Posterior cingulate gyrus (tissue), 11 donors: ENCODE data around the gene UNC13A.
"Not testable (repeated sequence)": the region's sequence is repeated elsewhere in the genome, so short reads cannot be mapped to it uniquely, and the experiment has no call there.

Source experiments
- DNase-seq, 10 donors: peaks; one replicate each; pipeline versions ENCODE4 v3.0.0 to v3.0.0-alpha.2; 2020 to 2021; ENCODE audit warnings: mixed read lengths in 3 of 10
- intact Hi-C: fragments of 100-400 bp; cut with DNase I; formaldehyde crosslinking; loops from one replicate; pipeline ENCODE4 v1.15.1; 2023

The UNC13A gene

DNA sequence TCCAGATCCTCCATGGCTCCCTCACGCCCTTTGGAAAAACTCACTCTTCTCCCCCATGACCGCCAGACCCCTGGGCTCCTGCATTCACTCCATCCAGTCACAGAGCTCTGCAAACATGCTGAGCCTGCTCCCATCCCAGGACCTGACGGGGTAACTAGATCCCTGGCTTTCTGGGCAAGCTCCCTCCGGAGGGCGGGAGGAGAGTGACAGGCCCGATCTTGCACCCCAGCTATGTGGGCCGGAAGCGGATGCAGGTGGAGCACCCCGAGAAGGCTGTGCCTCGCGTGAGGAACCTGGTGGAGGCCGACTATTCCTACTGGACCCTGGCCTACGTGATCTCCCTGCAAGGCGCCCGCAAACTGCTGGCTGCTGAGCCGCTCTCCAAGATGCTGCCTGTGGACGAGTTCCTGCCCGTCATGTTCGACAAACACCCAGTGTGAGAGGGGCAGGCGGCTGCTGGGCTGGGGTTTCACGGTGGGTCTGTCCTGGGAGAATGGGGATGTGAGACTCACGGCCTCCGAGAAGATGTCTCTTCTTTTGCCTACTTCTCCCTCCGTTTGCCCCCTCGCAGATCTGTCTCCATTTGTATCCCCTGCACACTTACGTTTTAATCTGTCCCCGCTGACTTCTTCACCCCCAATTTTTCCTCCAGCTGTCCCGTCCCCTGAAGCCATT is 107.5 kb downstream of the UNC13A start:
- peak in 1 of 10 donors; percentile 48 for DNase-seq
- intact Hi-C loops, result no loop called here

DNA sequence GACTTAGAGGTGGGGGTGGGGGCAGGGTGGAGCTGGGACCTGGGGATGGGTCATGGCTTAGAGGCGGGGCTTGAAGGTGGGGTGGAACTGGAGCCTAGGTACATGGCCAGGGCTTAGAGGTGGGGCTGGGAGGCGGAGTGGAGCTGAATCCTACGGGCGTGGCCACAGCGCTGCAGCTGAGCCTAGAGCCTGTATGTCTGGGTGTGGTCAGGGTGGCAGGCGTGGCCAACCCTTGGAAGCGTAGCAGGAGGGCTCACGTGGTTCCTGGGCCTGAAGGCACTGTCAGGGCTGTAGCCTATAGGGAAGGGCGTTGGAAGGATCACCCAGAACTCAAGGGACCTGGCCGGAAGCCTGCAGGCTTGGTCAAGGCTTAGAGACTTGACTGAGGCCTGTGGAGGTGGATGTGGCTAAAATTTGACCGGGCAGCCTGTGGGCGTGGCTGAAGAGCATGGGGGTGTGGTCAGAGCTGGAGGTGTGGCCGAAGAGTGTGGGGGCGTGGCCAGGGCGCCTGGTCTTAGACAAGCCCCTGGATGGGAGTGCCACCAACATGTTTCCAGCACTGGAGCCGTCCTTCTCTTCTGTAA is 108.4 kb downstream of the UNC13A start:
- DNase-seq, result peak in 1 of 10 donors; percentile 57
- intact Hi-C loops, result no loop called here

GRCh38 chr19:17577457-17578097 is 110.6 kb downstream of the UNC13A start:
- intact Hi-C loops, result no loop called here
- no peak for DNase-seq

DNA sequence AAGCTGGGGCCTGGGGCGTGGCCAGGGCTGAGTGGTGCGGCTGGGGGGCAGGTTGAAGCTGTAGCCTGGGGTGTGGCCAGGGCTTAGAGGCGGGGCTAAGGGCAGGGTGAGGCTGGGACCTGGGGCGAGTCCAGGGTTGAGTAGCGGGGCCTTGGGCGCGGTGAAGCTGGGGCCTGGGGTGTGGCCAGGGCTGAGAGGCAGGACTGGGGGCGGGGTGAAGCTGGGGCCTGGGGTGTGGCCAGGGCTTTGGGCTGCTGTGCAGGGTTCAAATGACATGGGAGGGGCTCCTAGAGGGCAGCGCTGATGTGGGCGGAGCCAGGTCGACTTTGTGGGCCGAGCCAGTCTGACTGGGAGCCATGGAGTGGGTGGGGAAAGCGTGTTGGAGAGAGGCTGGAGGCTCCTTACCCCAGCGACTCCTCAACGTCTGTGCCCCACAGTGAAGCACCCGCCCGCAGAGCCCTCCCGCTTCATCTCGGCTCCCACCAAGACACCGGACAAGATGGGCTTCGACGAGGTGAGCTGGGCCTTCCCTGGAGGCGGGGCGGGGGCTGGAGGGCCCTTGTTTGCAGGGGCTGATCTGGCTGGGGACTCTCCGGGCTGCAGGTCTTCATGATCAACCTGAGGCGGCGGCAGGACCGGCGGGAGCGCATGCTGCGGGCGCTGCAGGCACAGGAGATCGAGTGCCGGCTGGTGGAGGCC is 111.2 kb downstream of the UNC13A start:
- DNase-seq, result peak in 1 of 10 donors; percentile 76

GRCh38 chr19:17575871-17576757 is 112.0 kb downstream of the UNC13A start:
- peak in 1 of 10 donors; percentile 54 for DNase-seq
- intact Hi-C loops, result no loop called here

More for the DNA sequence above, 111.2 kb downstream of the UNC13A start:
- intact Hi-C loops, result no loop called here

DNA sequence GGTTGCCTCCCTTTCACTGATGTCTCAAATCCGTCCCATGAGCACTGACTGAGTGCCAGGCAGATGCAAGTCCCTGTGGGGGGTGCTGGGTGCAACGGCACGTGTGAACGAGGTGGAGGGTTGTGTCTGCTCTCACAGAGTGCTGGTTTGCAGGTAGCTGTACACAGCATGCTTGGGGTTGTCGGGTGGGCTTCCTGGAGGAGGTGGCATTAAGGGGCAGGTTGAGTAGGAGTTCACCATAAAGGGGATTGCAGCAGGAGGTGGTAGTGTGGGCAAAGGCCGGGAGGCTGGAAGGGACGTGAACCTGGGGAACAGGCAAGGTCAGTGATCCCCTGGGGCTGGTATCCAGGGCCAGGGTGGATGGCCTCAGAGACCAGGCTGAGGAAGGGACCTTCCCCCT is 115.5 kb downstream of the UNC13A start:
- intact Hi-C loops, result no loop called here
- no peak for DNase-seq

DNA sequence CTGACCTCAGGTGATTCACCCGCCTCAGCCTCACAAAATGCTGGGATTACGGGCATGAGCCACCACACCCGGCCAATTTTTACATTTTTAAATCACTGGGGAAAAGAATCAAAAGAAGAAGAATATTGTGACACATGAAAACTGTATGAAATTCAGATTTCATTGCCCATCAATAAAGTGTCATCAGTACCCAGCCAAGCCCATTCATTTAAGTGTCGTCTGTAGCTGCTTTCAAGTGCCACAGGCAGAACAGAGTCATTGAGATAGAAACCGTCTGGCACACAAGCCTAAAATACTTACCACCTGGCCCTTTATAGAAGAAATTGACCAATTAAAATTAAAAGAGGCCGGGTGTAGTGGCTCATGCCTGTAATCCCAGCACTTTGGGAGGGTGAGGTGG is 117.4 kb downstream of the UNC13A start:
- intact Hi-C loops, result no loop called here
- DNase-seq, result no peak

- intact Hi-C loops, DNase-seq: not testable (repeated sequence)
Observed at GRCh38 chr19:17570291-17570690, 117.9 kb downstream of the UNC13A start.

- no peak for DNase-seq
- intact Hi-C loops, result no loop called here
Observed at GRCh38 chr19:17567940-17568339, 120.2 kb downstream of the UNC13A start.

DNA sequence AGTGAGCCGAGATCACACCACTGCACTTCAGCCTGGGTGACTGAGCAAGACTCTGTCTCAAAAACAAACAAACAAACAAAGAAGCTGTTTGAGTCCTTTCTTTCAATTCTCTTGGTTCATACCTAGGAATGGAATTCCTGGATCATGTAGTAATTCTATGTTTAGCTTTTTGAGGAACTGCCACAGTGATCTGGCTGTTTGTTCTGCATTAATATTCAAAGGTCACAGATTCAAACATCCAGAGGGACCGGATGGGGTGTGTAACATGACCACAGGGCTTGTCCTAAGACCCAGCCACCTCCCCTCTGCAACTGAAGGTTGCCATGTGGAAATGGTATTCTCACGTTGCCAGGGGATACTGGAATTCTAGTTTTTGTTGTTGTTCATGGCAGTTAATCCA is 122.5 kb downstream of the UNC13A start:
- intact Hi-C loops, result no loop called here
- no peak for DNase-seq

DNA sequence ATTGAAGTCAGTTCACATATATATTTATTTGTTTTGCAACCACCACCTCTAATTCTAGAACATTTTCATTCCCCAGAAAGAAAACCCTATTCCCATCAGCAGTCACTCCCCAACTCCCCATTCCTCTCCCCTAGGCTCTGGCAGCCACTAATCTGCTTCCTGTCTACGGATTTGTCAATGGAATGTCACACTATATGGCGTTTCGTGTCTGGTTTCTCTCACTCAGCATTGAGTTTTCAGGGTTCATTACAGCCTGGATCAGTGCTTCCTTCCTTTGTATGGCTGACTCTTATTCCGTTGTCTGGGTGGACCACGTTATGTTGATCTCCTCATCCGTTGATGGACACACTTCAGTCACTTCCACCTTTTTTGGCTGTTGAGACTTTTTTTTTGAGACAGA is 123.4 kb downstream of the UNC13A start:
- DNase-seq, result no peak
- intact Hi-C loops, result no loop called here

- intact Hi-C loops, result no loop called here
- peak in 1 of 10 donors; percentile 30 for DNase-seq
Observed at GRCh38 chr19:17562561-17562960, 125.6 kb downstream of the UNC13A start.

GRCh38 chr19:17562097-17562496 is 126.1 kb downstream of the UNC13A start:
- intact Hi-C loops, result no loop called here
- DNase-seq, result peak in 1 of 10 donors; percentile 51

DNA sequence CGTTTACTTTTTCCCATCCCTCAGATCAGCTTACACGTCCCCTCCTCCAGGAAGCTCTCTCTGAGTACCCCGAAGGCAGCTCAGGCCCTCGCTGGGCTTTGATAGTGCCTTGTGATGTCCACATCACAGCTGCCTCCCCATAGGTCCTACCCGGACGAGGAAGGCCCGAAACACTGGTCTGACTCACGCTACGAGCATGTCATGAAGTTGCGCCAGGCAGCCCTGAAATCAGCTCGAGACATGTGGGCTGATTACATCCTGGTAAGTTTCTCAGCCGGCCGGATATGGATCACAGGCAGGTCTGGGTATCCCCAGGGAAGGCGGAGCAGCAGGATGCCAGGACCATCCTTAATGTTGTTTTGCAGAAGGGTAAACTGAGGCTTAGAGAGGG is 128.0 kb downstream of the UNC13A start:
- intact Hi-C loops, result no loop called here
- no peak for DNase-seq

- DNase-seq, result peak in 1 of 10 donors; percentile 67
- intact Hi-C loops, result no loop called here
Observed at GRCh38 chr19:17557466-17557865, 130.7 kb downstream of the UNC13A start.

- intact Hi-C loops, result no loop called here
- DNase-seq, result no peak
Observed at GRCh38 chr19:17556995-17557394, 131.2 kb downstream of the UNC13A start.

DNA sequence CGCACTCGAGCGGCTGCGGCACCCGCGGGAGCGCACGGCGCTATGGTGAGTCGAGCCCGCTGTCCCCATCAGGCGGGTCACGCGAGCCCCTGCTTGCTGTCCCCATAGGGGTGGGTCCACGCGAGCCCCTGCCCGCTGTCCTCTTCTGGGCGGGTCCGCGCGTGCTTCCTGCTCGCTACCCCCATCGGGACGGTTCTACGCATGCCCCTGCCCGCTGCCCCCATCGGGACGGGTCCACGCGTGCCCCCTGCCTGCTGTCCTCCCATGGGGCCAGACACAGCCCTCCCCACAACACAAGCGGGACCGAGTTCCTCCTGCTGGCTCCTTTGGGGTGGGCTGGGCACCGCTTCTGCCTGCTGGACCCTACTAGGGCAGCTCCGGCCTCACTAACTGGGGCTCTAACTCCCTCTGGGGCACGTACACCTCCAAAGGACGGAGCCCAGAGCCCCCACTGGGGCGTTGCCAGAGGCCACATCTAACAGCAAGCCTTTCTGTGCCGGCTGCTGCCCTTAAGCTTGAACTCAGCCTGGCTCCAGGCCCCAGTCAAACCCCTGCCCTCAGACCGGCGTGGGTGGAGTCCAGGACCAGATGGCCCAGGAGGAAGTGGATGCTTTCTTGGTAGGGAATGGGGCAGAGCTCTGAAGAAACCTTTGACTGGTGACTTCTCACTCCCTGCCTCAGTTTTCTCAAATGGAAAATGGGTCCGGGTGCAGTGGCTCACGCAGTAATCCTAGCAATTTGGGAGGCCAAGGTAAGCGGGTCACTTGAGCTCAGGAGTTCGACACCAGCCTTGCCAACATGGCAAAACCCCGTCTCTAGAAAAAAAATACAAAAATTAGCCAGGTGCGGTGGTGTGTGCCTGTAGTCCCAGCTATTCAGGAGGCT is 132.0 kb downstream of the UNC13A start:
- peak; percentile 17 to 93 (median 54) for DNase-seq
- intact Hi-C loops, result loop anchor here (2.0 kb wide), 1 partner anchor 43 kb away; no protein-coding TSS in a partner anchor

DNA sequence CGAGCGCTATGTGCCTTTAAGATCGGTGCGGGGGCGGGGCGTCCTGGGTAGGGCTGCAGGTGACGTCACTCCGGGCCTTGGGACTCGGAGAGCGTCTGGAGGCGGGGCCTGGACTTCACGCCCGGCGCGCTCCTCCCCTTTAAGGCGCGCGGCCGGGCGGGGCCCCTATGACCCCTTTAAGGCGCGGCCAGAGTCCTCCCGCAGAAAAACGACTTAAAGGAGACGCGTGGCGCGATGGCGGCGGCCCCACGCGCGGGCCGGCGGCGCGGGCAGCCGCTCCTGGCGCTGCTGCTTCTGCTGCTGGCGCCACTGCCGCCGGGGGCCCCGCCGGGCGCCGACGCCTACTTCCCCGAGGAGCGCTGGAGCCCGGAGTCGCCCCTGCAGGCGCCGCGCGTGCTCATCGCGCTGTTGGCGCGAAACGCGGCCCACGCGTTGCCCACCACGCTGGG is 132.7 kb downstream of the UNC13A start, which contains the start of gene COLGALT1:
TSS of gene COLGALT1 (plus strand) at position 170 of the 449 bp plus-strand sequence. CDS start at position 235, 65 bp downstream.
- peak; percentile 98 to 100 (median 99) for DNase-seq
- intact Hi-C loops, result loop anchor here (2.0 kb wide), 1 partner anchor 43 kb away; no protein-coding TSS in a partner anchor
